ENCODE data around the gene DCDC1.

- TF ChIP-seq CTCF (conservative IDR thresholded peaks at IDR 0.05 in 1 of 2, IDR thresholded peaks at IDR 0.05 in 1 of 2; ENCODE audit: low read depth in 1 of 2, low read length in 2 of 2) (no peak), EZH2 (IDR thresholded peaks at IDR 0.05; ENCODE audit: low read length, missing control alignments) (no peak)
Measured at GRCh38 chr11:30825723-30826122, 543.8 kb downstream of the DCDC1 start.
